Type B pancreatic cell (in vitro differentiated cells): ENCODE measurements around the gene ARID3B. TPM values are rescaled to one million over a fixed set of nuclear protein-coding genes. Genes with fewer than 3 reads are reported as not detected.

Experiments used
- DNase-seq: peaks from one replicate; pipeline ENCODE4 v3.0.0; 2021; ENCODE audit warnings: mixed read lengths; ENCODE audit not compliant: unreplicated experiment; ENCODE audit errors: extremely low spot score
- H3K27ac Mint-ChIP-seq: 2 replicates; pipeline ENCODE4 v1.8.0; 2021; ENCODE audit warnings: mild to moderate bottlenecking, mixed read lengths
- H3K27me3 Mint-ChIP-seq: 2 replicates; pipeline ENCODE4 v1.8.0; 2021; ENCODE audit warnings: mixed read lengths
- H3K36me3 Mint-ChIP-seq: 2 replicates; pipeline ENCODE4 v1.8.0; 2021; ENCODE audit warnings: mixed read lengths
- H3K4me1 Mint-ChIP-seq: one replicate; pipeline ENCODE4 v1.8.0; 2021; ENCODE audit warnings: mixed read lengths; ENCODE audit not compliant: unreplicated experiment
- H3K4me3 Mint-ChIP-seq: 2 replicates; pipeline ENCODE4 v1.8.0; 2021; ENCODE audit warnings: mild to moderate bottlenecking, mixed read lengths
- H3K9me3 Mint-ChIP-seq: 2 replicates; pipeline ENCODE4 v1.8.0; 2021; ENCODE audit warnings: mixed read lengths
- total RNA-seq: library from RNA; stranded (reverse); gene quantifications from 2 replicates; pipeline ENCODE4 v1.2.1, GENCODE V29; 2021; ENCODE audit warnings: low replicate concordance
- TF ChIP-seq, protein P1 (sequence below): fragments of 200-600 bp; sonication (generic); conservative IDR thresholded peaks from 2 replicates; pipeline ENCODE4 v1.5.0; 2021; ENCODE audit warnings: antibody characterized with exemption, mild to moderate bottlenecking

Gene ARID3B
- total RNA-seq, 1 donor from 2014 or later, result 25.8 TPM

DNA sequence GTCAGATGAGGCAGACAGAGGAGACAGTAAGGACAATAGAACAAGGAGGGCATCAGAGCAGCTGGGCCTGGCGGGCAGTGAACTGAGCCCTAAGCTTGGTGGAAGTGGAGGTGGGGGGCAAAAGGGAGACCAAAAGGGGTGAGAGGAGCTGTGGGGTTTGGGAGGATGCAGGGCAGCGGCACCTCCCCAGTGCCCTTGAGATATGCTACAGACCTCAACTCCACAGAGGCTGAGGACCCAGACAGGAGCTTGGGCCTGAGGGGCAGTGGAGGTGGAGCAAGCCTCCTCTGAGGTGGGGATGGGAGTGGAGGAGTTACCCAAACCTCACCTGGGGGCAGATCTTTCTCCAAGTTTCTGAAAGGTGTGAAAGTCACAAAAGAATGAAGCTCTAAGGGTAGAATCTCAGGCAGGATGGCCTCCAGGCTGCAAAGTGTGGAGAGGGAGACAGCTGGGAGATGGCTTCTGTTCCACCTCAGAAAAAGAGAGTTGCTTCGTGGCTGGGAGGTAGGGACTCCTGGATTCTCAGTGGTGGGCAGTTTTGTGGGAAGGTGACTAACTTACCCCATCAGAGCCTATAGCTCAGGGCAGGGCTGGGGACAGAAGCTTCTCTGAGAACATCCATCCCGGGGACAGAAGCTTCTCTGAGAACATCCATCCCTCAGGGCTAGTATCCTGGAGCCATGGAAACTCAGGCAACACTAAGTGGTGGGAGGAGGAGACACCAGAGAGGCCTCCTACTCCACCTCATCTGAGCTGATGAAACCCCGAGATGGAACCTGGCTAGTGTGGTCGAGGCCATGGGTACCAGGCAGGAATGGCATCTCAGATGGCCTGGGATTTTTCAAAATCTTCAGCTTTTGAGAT, 72.3 kb downstream of the ARID3B start:
- Mint-ChIP-seq H3K4me3 (peak overlapping the region; percentile 83), H3K27ac (peak overlapping the region; percentile 75), H3K36me3 (no peaks in the 10 kb centered on the region), H3K27me3 (peaks cover 4% of the 10 kb centered on the region), H3K9me3 (no peaks in the 10 kb centered on the region), H3K4me1 (peaks cover 20% of the 10 kb centered on the region)
- DNase-seq, result no peak
- TF ChIP-seq, protein P1, sequence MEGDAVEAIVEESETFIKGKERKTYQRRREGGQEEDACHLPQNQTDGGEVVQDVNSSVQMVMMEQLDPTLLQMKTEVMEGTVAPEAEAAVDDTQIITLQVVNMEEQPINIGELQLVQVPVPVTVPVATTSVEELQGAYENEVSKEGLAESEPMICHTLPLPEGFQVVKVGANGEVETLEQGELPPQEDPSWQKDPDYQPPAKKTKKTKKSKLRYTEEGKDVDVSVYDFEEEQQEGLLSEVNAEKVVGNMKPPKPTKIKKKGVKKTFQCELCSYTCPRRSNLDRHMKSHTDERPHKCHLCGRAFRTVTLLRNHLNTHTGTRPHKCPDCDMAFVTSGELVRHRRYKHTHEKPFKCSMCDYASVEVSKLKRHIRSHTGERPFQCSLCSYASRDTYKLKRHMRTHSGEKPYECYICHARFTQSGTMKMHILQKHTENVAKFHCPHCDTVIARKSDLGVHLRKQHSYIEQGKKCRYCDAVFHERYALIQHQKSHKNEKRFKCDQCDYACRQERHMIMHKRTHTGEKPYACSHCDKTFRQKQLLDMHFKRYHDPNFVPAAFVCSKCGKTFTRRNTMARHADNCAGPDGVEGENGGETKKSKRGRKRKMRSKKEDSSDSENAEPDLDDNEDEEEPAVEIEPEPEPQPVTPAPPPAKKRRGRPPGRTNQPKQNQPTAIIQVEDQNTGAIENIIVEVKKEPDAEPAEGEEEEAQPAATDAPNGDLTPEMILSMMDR, result no peak

DNA sequence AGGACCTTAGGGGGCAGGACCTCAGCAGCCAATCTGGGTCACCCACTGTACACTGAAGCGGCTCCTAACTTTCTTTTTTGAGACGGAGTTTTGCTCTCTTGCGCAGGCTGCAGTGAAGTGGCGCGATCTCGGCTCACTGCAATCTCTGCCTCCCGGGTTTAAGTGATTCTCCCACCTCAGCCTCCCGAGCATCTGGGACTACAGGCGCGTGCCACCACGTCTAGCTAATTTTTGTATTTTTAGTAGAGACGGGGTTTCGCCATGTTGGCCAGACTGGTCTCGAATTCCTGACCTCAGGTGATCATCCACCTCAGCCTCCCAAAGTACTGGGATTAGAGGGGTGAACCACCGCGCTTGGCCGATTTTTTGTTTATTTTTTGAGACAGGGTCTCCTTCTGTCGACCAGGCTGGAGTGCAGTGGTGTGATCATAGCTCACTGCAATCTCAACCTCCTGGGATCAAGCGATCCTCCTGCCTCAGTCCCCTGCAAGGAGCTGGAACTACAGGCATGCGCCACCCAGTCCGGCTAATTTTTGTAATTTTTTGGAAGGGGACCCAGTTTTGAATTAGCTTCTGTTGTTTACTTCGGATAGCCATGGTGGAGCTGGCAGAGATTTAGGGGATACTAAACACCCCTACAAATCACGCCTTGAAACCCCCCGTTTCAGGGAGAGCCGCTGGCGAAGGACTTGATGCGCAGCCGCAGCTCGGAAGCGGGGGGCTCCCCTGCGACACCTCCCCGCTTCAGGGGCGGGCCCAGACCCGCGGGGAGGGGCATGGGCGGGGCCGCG, 73.1 kb downstream of the ARID3B start:
- H3K36me3 Mint-ChIP-seq, result no peaks in the 10 kb centered on the region
- peaks cover 23% of the 10 kb centered on the region for H3K4me1 Mint-ChIP-seq
- H3K4me3 Mint-ChIP-seq, result peak overlapping the region; percentile 83
- TF ChIP-seq, protein P1, result no peak
- no peak for DNase-seq
- H3K27ac Mint-ChIP-seq, result peak overlapping the region; percentile 75
- H3K9me3 Mint-ChIP-seq, result no peaks in the 10 kb centered on the region
- H3K27me3 Mint-ChIP-seq, result peaks cover 4% of the 10 kb centered on the region

DNA sequence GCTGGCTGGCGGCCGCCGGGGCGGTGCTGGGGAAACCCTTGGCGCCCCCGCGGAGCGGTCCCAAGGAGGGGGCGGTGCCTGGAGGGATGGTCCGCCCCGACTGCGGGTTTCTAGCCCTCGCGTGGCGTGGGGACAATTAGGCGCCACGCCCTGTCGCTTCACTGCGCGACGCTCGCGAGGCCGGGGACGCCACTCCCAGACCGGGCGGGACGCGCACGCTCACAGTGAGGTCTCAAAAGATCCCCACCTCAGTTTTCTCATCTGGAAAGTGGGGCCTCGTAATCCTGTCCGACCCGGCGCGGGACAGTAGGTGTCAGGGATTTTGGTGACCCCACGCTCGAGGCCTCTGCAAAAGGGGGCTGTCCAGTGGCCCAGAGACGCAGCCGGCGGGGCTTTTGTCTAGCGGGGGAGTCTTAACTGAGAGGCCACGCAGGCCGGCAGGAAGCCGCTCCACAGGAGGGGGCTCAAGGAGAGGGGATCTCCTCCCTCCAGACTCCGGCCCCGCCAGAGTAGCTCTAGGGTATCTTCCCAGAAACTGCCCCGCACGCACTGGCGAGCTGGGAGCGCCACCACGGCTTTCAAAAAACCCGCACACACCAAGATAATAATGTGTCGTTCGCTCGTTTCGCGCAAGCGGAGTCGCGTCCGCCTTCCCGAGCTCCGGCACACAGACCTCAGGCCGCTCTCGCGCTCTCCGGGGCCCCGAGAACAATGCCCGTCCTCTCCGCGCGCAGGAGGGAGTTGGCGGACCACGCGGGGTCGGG, 73.9 kb downstream of the ARID3B start:
- TF ChIP-seq, protein P1, result no peak
- Mint-ChIP-seq H3K4me3 (peak overlapping the region; percentile 94), H3K4me1 (peaks cover 23% of the 10 kb centered on the region), H3K27ac (peak overlapping the region; percentile 92), H3K36me3 (no peaks in the 10 kb centered on the region), H3K9me3 (no peaks in the 10 kb centered on the region), H3K27me3 (peaks cover 4% of the 10 kb centered on the region)
- peak; percentile 85 for DNase-seq

DNA sequence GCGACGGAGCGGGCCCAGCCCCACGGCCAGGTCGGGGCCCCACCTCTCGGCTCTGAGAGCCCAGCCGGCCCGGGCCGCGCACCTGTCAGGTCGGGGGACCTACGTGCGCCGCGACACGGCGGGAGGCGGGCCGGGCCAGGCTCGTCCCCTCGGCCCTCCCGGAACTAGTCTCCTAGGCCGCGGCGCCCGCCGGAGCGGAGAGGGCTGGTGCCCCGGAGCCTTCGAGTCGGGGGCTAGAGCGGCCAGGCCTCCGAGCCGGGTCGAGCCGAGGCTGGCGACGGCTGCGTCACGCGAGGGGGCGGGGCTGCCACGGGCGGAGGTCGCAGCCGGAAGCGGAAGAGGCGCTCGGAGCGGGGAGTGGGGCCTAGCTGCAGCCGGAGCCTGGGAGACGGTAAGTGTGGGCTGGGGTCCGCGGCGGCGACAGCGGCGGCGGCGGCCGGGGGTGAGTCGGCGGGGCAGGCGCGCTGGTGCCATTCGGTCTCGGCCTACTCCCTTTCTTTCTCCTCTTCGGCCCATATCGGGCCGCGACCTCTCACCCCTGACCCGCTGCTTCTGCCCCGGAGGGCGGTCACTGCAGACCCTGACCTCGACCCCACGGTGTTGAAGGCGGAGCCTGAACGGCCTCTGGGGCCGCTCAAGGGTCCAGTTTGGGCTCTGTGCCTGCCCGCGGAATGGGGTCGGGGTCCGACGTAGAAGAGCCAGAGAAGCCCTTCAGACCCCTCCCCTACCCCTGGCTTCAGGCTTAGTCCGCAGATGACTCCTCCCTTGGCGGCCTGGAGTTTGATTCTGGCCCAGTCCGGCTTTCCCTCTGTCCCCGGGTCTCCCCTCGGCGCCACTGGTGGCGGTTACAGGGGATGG, 74.7 kb downstream of the ARID3B start, which contains the start of gene CLK3:
Gene CLK3 (plus strand): TSS at position 329 of the 858 bp plus-strand sequence. CDS start 3,361 bp downstream, outside the sequence.
- Mint-ChIP-seq H3K4me1 (peaks cover 23% of the 10 kb centered on the region), H3K27me3 (peaks cover 4% of the 10 kb centered on the region), H3K36me3 (no peaks in the 10 kb centered on the region), H3K27ac (peak within 1 kb of the TSS; percentile 92), H3K4me3 (peak within 1 kb of the TSS; percentile 94), H3K9me3 (no peaks in the 10 kb centered on the region)
- TF ChIP-seq, protein P1, result no peak
- DNase-seq, result peak; percentile 98
